Ammon's horn (tissue), 1 donor: ENCODE results near the gene FBXL19.
"Not testable (repeated sequence)": the region's sequence is repeated elsewhere in the genome, so short reads cannot be mapped to it uniquely, and the experiment has no call there.

Experiments
- DNase-seq: peaks from one replicate; pipeline ENCODE4 v3.0.0-alpha.2; 2016; ENCODE audit warnings: low spot score

FBXL19 gene

DNA sequence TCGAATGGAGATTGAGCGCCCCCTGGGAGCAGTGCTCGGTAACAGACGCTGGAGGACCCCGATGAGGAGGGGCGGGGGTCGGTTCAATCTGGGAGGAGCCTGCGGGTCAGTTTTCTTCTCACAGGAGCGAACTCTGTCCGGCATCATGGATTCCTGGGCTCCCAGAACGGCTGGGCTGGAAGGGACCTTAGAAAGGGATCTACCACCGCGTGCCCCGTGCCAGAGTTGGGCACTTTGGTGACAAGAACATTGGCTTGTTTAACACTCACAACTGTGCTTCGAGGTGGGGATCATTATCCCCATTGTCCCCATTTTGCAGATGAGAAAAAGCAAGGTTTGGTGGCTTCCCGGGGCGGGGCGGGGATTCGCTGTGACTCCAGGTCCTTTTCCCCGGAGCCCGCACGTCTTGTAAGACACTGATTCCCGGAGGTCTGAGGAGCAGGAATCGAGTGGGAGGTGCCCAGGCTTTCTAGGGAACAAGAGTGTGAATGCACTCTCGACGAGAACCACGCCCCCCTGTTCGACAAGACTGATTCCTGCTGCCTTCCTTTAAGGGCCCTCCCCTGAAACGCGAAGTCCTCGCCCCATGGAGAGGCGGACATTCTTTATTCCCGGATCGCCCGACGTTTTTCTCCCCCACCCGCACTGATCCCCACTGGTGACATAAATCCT is 1.5 kb upstream of the FBXL19 start:
- peak; percentile 91 for DNase-seq

GRCh38 chr16:30922420-30922959 is 882 bp upstream of the FBXL19 start:
- DNase-seq = peak; percentile 100

DNA sequence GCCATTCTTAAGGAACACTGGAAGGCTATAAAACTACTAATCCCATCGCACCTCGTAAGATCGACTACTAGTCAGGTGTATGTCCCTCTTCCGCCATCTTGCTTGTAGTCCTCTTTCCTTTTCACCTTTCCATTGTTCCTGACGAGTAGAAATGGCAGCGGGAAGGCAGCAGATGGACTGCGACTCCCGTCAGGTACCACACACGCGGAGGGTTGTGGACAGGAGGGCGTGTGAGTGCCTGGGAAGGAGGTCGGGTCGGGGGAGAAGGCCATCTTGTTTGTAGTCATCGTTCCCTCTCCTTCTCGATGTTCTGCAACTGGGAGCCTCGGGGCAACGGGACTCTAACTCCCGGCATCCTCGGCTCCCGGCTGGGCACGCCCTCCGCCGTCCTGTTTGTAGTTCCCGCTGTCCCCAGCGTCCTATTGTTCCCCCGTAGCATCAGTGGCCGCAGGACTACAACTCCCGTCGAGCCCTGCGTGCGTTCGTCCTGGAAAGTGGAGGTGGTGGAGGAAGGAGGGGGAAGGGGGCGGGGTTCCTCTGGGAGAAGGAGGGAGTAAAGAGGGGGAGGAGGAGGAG is 324 bp upstream of the FBXL19 start:
- DNase-seq = peak; percentile 100

GRCh38 chr16:30924076-30924912 is 922 bp downstream of the FBXL19 start:
- DNase-seq = no peak

DNA sequence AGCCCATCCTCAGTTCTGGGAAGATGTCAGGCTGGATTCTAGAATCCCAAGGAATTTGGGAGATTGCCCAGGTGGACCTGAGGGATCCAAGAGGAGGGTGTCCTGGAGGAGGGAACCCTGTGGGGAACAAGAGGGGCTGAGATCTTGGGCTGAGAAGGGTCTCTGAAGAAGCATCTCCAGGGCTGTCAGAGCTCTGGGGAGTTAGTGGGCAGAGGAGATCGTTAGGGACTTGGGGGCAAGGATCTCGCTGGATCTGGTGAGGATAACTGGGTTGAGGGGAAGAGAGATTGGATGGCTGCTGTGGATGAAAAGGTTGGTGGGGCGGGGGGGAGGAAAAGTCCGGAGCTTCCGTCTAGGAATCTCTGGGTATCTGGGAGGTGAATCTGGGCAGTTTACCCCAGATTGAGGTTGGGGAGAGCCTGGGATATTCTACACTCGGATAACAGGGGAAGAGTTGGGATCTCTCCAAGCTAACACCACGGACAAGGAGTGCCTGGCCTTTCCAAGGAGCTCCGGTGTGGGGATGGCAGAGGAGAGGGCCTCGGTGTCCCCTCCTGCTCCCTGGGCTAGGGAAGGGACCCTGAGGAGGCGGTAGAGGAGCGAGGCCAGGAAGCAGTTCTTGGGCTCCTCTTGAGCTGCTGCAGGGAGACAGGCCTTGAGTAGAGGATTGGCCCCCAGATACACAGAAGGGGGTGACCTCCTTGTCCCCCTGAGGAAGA is 1.7 kb downstream of the FBXL19 start:
- no peak for DNase-seq

DNA sequence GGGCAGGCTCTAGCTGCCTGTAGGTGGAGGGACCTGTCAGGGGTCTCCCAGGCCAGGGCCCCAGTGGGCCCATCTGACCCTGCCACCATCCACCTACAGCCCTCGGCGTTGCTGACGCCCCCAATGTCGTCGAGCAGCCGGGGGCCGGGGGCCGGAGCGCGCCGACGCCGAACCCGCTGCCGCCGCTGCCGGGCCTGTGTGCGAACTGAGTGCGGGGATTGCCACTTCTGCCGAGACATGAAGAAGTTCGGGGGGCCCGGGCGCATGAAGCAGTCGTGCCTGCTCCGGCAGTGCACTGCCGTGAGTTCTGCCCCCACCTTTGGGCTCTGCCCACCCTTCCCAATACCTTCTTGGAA is 2.2 kb downstream of the FBXL19 start:
- DNase-seq = no peak

GRCh38 chr16:30925995-30926811 is 2.8 kb downstream of the FBXL19 start:
- no peak for DNase-seq

DNA sequence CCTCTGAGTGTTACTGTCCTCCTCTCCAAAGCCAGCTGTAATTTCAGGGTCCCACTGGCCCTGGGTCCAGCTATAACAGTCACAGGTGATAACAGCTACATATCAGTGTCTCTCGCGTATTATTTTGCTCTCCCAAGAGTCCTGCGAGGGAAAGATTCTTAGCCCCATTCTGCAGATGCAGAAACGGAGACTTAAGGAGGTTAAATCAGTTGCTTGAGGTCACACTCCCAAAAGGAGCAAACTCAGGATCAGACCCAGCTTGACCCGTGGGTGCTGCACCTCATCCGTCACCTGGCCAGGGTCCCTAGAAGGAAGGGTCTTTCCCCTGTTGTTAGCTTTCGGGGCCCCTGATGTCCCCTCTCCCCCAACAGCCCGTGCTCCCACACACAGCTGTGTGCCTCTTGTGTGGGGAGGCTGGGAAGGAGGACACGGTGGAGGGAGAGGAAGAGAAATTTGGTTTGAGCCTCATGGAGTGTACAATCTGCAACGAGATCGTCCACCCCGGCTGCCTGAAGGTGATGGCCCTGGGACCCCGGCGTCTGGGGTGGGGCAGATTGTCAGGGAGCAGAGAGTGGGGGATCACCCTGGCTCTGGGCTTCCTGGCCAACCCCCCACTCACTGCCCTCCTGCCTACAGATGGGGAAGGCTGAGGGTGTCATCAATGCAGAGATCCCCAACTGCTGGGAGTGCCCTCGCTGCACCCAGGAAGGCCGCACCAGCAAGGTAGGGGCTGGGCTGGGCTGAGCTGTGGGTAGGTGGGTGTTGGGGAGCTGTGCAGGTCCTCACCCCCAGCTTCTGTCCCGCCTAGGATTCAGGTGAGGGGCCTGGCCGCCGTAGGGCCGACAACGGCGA is 3.8 kb downstream of the FBXL19 start:
- DNase-seq = no peak

GRCh38 chr16:30927789-30928378 is 4.5 kb downstream of the FBXL19 start:
- DNase-seq = peak; percentile 85

- DNase-seq = no peak
Observed at GRCh38 chr16:30928390-30928789, 5.0 kb downstream of the FBXL19 start.

DNA sequence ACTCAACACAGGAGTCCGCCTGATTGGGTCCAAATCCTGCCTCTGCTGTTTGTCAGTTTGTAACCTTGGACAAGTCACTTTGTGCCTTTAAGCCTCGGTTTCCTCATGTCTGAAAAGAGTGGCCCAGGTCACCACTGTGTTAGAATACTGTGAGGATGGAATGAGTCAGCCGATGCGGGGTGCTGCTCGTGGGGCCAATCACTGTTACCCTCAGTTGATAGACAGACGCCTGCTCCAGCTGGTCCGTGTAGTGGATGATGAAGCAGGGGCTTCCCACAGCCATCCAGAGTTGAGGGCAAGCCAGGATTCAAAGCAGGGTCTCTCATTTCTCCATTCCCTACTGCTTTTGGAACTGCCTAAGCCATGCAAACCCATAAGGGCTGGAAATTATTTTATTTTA is 5.8 kb downstream of the FBXL19 start:
- DNase-seq = no peak

DNA sequence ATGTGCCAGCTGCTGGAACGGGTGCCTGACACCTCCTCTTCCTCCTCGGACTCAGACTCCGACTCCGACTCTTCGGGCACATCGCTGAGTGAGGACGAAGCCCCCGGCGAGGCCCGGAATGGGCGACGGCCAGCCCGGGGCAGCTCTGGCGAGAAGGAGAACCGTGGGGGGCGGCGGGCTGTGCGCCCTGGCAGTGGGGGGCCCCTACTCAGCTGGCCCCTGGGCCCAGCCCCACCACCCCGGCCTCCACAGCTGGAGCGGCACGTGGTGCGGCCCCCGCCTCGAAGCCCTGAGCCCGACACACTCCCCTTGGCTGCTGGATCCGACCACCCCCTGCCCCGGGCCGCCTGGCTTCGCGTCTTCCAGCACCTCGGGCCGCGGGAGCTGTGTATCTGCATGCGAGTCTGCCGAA is 6.8 kb downstream of the FBXL19 start:
- DNase-seq = no peak

DNA sequence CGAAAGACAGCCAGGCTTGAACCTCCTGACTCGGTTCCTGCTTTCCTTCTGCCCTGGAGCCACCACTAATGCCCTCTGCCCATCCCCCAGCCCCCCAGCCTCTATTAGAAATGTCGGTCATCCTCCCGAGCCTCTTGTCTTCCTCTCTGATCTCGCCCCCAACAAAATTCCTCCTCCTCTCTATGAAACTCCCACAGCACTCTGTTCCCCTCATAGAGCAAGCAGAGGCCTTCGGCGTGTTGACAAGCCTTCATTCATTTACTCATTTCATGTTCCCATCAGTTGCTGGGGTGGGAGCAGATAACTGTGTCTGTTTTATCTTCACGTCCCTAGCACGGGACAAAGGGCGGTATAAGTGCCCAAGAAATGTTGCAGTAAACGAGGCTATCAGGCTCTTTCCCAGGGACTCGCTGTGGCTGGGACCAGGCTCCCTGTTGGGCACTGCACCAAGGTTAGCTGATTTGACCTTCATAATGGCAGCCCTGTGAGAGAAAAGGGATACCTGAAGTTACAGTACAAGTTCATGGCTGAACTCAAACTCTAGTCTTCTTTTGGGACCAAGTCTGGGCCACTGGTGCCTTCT is 7.8 kb downstream of the FBXL19 start:
- DNase-seq = no peak

- no peak for DNase-seq
Observed at GRCh38 chr16:30934827-30935557, 11.6 kb downstream of the FBXL19 start.

DNA sequence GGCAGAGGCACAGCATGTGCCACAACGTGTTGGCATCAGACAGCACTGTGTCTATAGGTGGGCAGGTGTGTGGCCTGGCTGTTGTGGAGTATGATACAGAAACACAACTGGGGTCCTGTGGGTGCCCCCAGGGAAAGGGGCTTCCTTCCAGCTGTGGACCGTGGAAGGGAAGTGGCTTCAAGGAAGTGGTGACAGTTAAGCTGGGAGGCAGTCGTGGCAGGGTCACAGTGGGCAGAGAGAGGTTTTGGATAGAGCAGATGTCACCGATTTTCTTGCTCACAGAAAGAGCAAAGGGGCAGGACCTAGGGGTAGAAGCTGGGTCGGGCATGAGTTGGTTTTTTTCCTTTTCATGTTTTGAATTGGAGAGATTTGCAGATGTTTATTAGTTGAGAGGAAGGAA is 14.3 kb downstream of the FBXL19 start:
- no peak for DNase-seq

GRCh38 chr16:30939571-30939970 is 16.2 kb downstream of the FBXL19 start:
- DNase-seq = not testable (repeated sequence)

- peak; percentile 77 for DNase-seq
Observed at GRCh38 chr16:30941600-30942425, 18.4 kb downstream of the FBXL19 start.

DNA sequence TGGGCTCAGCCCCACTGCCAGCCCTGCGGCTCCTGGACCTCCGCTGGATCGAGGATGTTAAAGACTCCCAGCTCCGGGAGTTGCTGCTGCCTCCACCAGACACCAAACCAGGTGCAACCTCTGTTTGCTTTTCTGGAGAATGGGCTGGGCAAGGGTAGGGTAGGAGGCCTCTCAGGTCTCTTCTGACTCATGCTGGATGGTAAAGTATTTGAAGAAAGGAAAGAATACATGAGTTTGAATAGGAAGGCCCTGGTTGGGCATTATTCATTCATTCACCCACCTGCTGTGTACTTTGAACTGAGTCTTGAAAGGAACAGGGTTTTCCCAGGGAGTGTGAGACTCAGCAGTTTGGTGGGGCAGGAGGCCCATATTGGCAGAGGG is 19.0 kb downstream of the FBXL19 start:
- DNase-seq = no peak
